Fibroblast of the aortic adventitia (primary cell): ENCODE data around the gene MTURN. TPM values are rescaled to one million over a fixed set of nuclear protein-coding genes. Genes with fewer than 3 reads are reported as not detected.
"Not testable (repeated sequence)": the region's sequence is repeated elsewhere in the genome, so short reads cannot be mapped to it uniquely, and the experiment has no call there.

Experiments used
- DNase-seq: peaks from one replicate; pipeline ENCODE4 v3.0.0-alpha.2; 2010; ENCODE audit warnings: low read depth
- H3K4me3 ChIP-seq: 2 replicates; pipeline ENCODE4 v1.5.1; 2011; ENCODE audit warnings: low read depth, mild to moderate bottlenecking, control low read depth, low read length, moderate library complexity
- total RNA-seq: library from RNA; depleted of rRNA; stranded (reverse); fragments of >200 nt; gene quantifications from 2 replicates; pipeline ENCODE4 v1.2.3, GENCODE V29; 2012; ENCODE audit warnings: low replicate concordance
- TF ChIP-seq, protein P1 (sequence below): IDR thresholded peaks from 2 replicates; pipeline ENCODE4 v1.5.1; 2011; ENCODE audit warnings: mild to moderate bottlenecking, low read length, control low read depth, inconsistent platforms; ENCODE audit not compliant: insufficient read depth

MTURN gene
- total RNA-seq, 1 donor: 29.8 TPM

DNA sequence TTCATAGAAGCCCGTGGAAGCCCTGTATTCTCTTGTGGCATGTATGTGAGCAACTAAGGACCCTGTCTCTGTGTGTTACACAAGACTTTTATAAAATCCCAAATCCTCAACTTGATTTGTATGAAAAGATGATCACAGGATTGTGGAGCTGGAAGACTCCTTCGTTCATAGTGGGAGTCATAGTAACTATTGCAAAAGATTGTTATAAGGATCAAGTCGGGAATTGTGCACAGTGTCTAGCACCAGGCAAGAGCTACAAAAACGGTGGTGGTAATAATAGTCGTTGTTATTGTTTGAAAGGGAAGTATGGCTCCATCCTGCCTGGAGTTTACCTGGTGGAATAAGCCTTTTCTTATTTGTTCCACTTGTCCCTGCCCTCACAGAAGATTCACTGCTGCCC lies 42.8 kb upstream of the MTURN start:
- TF ChIP-seq, protein P1, sequence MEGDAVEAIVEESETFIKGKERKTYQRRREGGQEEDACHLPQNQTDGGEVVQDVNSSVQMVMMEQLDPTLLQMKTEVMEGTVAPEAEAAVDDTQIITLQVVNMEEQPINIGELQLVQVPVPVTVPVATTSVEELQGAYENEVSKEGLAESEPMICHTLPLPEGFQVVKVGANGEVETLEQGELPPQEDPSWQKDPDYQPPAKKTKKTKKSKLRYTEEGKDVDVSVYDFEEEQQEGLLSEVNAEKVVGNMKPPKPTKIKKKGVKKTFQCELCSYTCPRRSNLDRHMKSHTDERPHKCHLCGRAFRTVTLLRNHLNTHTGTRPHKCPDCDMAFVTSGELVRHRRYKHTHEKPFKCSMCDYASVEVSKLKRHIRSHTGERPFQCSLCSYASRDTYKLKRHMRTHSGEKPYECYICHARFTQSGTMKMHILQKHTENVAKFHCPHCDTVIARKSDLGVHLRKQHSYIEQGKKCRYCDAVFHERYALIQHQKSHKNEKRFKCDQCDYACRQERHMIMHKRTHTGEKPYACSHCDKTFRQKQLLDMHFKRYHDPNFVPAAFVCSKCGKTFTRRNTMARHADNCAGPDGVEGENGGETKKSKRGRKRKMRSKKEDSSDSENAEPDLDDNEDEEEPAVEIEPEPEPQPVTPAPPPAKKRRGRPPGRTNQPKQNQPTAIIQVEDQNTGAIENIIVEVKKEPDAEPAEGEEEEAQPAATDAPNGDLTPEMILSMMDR: no peak
- no peak for DNase-seq
- H3K4me3 ChIP-seq: no peak overlapping the region

DNA sequence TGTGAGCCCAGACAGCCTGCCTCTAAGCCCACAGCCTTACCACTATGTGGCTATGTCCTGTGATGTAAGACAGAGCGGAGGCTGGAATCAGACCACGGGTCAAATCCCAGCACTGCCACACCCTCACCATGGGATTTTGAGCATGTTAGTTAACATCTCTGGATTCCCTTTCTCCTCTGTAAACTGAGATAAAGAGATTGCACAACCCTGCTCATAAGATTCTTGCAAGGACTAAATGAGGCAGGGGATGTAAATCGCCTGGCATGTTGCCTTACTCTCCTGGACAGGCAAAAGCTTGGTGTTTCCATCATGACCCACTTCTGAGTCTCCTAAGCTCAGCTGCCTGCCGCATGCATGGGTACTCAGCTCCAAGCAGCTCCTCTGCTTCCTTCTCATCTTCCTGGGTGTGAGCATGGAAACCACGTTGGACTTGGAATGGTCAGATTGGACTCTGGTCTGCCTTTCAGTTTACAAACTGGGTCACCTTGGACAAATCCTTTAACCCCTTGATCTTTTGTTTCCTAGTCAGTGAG lies 41.3 kb upstream of the MTURN start:
- TF ChIP-seq, protein P1: no peak
- no peak overlapping the region for H3K4me3 ChIP-seq
- peak; percentile 76 for DNase-seq

DNA sequence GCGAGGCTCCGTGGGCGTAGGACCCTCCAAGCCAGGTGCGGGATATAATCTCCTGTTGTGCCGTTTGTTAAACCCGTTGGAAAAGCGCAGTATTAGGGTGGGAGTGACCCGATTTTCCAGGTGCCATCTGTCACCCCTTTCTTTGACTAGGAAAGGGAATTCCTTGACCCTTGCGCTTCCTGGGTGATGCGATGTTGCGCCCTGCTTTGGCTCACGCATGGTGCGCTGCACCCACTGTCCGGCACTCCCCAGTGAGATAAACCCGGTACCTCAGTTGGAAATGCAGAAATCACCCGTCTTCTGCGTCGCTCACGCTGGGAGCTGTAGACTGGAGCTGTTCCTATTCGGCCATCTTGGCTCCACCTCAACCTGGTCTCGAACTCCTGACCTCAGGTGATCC lies 36.2 kb upstream of the MTURN start:
- DNase-seq, H3K4me3 ChIP-seq: not testable (repeated sequence)

DNA sequence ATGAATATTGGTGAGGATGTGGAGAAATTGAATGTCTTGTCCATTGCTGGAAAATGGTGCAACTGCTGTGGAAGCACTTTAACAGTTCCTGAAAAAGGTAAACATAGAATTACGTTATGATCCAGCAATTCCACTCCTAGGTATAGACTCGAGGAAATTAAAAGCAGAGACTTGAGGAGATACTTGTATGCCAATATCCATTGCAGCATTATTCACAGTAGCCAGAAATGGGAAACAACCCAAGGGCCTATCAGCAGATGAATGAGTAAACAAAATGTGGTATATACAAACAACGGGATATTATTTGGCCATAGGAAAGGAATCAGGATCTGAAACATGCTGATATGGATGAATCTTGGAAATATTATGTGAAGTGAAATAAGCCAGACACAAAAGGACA lies 32.5 kb upstream of the MTURN start:
- H3K4me3 ChIP-seq: no peak overlapping the region
- no peak for DNase-seq
- TF ChIP-seq, protein P1: no peak

DNA sequence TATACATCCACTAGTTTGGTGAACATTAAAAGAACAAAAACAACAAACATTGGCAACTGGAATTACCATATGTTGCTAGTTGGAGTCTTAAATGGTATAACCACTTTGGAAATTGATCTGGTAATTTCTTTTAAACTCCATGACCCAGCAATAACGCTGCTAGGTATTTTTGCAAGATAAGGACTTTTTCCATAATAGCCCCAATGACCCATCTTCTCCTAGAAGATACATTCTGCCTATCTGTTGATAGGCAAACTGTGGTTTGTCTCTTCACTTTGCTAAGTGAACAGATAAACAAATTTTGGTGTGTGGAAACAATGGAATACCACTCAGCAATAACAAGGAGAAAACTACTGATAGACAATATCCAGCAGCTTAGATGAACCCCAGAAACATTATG lies 30.6 kb upstream of the MTURN start:
- H3K4me3 ChIP-seq: no peak overlapping the region
- TF ChIP-seq, protein P1: no peak
- no peak for DNase-seq

DNA sequence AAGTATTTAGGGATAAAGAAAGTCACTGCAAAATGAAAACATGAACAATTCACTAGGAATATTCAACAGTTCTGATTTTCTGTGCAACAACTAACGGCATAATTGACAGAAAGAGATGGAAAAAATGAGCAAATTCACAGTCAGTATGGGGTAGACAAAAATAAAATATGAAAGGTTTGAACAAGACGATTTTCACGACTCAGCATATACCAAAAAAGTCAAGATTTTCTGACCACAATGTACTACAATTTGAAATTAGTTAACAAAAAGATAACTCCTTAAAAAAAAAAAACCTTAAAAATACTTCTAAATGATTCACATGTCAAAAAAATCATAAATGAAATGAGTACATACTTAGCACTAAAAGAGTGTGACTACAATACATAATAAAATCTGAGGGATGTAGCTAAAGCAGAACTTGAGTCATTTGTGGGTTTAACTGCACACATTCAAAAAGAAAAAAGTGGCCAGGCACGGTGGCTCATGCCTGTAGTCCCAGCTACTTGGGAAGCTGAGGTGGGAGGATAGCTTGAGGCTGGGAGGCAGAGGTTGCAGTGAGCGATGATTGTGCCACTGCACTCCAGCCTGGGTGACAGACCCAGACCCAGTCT lies 22.6 kb upstream of the MTURN start:
- H3K4me3 ChIP-seq: no peak overlapping the region

DNA sequence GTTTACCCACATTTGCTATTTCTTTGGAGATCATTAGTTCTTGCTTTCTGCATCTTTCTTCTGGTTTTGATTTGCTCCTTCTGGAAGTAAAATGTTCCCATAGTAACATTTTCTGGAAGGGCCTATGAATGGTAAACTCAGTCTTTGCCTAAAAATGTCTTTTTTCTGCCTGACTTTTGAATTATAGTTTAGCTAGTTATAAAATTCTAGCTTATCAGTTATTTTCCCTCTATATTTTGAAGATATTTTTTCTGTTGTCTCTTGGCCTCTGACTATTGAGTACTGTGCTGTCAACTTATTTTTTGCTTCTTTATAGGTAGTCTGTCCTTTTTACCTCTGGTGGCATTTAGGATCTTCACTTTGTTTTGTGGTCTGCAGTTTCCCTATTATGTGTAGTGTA lies 21.6 kb upstream of the MTURN start:
- TF ChIP-seq, protein P1: no peak
- no peak for DNase-seq
- H3K4me3 ChIP-seq: no peak overlapping the region

More for the DNA sequence above, 22.6 kb upstream of the MTURN start:
- TF ChIP-seq, protein P1: no peak
- no peak for DNase-seq
